Measurements from ENCODE around the gene CDON.

Gene CDON

DNA sequence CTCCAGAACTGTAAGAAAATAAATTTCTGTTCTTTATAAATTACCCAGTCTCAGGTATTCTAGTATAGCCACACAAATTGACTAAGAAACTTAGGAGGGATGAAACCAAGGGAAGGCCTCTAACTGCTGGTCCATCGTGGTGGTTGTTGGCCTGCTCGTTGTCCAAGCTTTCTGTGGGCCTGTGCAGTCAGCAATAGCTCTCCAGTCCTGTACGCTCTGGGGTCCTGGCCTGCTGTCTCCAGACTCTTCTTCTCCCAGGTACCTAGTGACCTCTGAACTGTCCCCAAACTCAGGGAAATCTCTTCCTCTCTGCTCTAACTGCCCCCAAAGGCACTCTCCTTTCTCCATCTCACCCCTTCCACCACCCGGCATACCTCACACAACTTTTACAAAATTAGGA is 122.5 kb downstream of the CDON start:
- DNase-seq = no peak
- TF ChIP-seq POLR2A (IDR thresholded peaks at IDR 0.05; ENCODE audit: low read length) = no peak
- TF ChIP-seq GATA1 (IDR thresholded peaks at IDR 0.05; ENCODE audit: low read depth, low read length) = no peak

- TF ChIP-seq POLR2A (IDR thresholded peaks at IDR 0.05; ENCODE audit: low read length) (no peak), GATA1 (IDR thresholded peaks at IDR 0.05; ENCODE audit: low read depth, low read length) (no peak)
- no peak for DNase-seq
These were observed 123.6 kb downstream of the CDON start for GRCh38 chr11:125939081-125939521.

DNA sequence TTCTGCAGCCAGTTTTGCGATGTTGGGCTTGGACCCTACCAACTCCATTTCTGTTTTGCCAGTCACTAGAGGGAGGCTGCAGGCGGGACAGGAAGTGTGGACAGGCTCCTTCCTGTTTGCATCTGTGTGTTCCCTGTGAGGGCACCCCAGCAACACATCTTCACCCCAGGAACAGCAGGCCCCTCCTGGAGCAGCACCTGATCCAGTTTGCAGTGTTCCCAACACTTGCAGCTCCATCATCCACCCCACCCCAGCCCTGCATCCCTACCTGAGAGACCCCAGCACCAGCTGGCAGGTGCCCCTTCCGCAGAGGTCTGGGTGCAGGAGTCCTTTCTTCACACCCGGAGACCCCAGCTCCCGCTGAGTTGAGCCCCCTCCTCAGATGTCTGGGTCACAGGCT is 124.2 kb downstream of the CDON start:
- no peak for TF ChIP-seq GATA1 (IDR thresholded peaks at IDR 0.05; ENCODE audit: low read depth, low read length)
- TF ChIP-seq POLR2A (IDR thresholded peaks at IDR 0.05; ENCODE audit: low read length) = no peak
- DNase-seq = no peak

GRCh38 chr11:125935618-125936199 is 127.0 kb downstream of the CDON start:
- DNase-seq = no peak
- TF ChIP-seq POLR2A (IDR thresholded peaks at IDR 0.05; ENCODE audit: low read length) = no peak
- TF ChIP-seq GATA1 (IDR thresholded peaks at IDR 0.05; ENCODE audit: low read depth, low read length) = no peak

DNA sequence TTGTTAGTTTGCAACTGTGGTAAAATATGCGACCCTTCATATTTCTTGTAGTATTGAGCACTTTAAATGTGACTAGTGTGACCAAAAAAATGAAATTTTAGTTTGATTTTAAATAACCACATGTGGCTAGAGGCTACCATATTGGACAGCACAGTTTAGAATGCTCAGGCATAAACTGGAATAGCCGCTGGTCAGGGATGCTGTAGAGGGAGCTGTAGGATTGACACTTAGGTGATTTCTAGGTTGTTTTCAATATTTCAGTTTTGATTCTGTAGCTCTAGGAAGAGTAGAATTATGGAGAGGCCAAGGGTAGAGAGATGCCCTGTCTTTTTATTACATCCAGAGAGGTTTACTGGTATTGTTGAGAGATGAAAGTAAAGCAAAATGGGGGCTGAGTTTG is 127.6 kb downstream of the CDON start:
- DNase-seq = no peak
- TF ChIP-seq POLR2A (IDR thresholded peaks at IDR 0.05; ENCODE audit: low read length) (no peak), GATA1 (IDR thresholded peaks at IDR 0.05; ENCODE audit: low read depth, low read length) (no peak)

- TF ChIP-seq POLR2A (IDR thresholded peaks at IDR 0.05; ENCODE audit: low read length) = no peak
- DNase-seq = no peak
These were observed 128.2 kb downstream of the CDON start for GRCh38 chr11:125934473-125934872.

DNA sequence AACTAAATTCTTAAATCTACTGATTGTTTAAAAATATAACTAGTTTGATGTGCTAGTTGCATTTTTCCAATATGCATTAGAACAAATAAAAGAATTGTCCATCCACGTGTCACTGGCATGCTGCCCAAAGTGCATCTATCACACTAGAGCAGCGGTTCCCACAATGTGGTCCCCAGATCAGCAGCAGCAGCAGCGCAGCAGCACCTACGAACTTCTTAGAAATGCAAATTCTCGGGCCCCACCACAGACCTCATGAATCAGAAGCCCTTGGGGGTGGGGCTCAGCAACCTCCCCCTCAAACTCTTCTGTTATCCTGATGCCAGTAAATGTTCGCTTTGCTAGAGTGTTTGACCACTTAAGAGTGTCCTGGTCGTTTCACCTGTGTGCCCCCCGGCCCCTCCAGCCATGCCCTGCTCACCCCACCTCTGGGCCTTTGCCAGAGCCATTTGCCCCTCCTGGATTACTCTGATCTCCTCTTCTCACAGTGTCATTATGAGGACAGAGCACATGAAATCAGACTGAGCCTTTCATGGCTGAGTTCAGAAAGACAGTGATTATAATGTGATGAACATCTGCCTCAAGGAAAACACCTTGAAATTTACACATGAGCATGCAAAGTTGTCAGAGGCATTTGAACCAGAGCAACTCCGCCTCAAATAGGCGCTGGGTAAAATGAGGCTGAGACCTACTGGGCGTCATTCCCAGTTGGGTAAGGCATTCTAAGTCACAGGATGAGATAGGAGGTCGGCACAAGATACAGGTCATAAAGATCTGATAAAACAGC is 129.4 kb downstream of the CDON start:
- no peak for DNase-seq

DNA sequence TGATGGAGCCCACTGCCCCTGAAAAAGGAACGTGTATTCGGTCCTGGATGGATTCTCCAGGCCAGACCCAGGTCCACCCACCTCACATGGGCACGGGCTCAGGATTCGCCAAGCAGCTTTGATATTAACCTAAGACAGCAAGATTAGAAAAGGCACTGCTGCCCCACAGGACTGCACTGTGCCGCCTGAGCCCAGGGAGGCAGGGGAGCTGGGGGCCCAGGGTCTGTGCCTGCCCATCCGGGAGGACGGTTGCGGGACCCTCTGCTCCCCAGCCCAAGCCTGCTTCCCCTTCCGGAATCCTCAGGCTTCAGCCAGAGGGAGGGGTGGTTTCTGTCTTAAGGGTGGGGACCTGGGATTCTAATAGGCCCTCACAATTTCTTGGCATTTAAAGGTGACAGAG is 130.4 kb downstream of the CDON start:
- TF ChIP-seq GATA1 (IDR thresholded peaks at IDR 0.05; ENCODE audit: low read depth, low read length) = no peak
- TF ChIP-seq POLR2A (IDR thresholded peaks at IDR 0.05; ENCODE audit: low read length) = no peak
- DNase-seq = no peak

More for the DNA sequence above, 129.4 kb downstream of the CDON start:
- no peak for TF ChIP-seq POLR2A (IDR thresholded peaks at IDR 0.05; ENCODE audit: low read length)
- no peak for TF ChIP-seq GATA1 (IDR thresholded peaks at IDR 0.05; ENCODE audit: low read depth, low read length)

GRCh38 chr11:125931668-125932067 is 131.0 kb downstream of the CDON start:
- TF ChIP-seq GATA1 (IDR thresholded peaks at IDR 0.05; ENCODE audit: low read depth, low read length) (no peak), POLR2A (IDR thresholded peaks at IDR 0.05; ENCODE audit: low read length) (no peak)
- no peak for DNase-seq

GRCh38 chr11:125931116-125931515 is 131.6 kb downstream of the CDON start:
- no peak for TF ChIP-seq POLR2A (IDR thresholded peaks at IDR 0.05; ENCODE audit: low read length)
- no peak for TF ChIP-seq GATA1 (IDR thresholded peaks at IDR 0.05; ENCODE audit: low read depth, low read length)
- DNase-seq = no peak

DNA sequence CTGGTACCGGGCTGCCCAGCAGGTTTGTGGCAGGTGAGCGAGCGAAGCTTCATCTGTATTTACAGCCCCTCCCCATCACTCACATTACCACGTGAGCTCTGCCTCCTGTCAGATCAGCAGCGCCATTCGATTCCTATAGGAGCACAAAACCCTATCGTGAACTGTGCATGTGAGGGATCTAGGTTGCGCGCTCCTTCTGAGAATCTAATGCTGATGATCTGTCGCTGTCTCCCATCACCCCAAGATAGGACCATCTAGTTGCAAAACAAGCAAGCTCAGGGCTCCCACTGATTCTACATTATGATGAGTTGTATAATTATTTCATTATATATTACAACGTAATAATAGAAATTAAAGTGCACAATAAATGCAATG is 132.6 kb downstream of the CDON start:
- no peak for DNase-seq
- no peak for TF ChIP-seq POLR2A (IDR thresholded peaks at IDR 0.05; ENCODE audit: low read length)
- no peak for TF ChIP-seq GATA1 (IDR thresholded peaks at IDR 0.05; ENCODE audit: low read depth, low read length)

- TF ChIP-seq GATA1 (IDR thresholded peaks at IDR 0.05; ENCODE audit: low read depth, low read length) = no peak
- TF ChIP-seq POLR2A (IDR thresholded peaks at IDR 0.05; ENCODE audit: low read length) = no peak
These were observed 133.1 kb downstream of the CDON start for GRCh38 chr11:125929445-125930075.

GRCh38 chr11:125926682-125927081 is 136.0 kb downstream of the CDON start:
- DNase-seq = no peak
- TF ChIP-seq GATA1 (IDR thresholded peaks at IDR 0.05; ENCODE audit: low read depth, low read length) (no peak), POLR2A (IDR thresholded peaks at IDR 0.05; ENCODE audit: low read length) (no peak)

More at GRCh38 chr11:125929445-125930075, 133.1 kb downstream of the CDON start:
- no peak for DNase-seq

GRCh38 chr11:125925804-125926203 is 136.9 kb downstream of the CDON start:
- TF ChIP-seq GATA1 (IDR thresholded peaks at IDR 0.05; ENCODE audit: low read depth, low read length) (no peak), POLR2A (IDR thresholded peaks at IDR 0.05; ENCODE audit: low read length) (no peak)
- no peak for DNase-seq
